Panc1 (cell line): ENCODE results near the gene KLF11. TPM values are rescaled to one million over a fixed set of nuclear protein-coding genes. Genes with fewer than 3 reads are reported as not detected.
A peak's percentile ranks its signal among the peaks of the same experiment; 100 is the strongest.

Experiments
- ATAC-seq: fragments of 200-7000 bp; cut with Tn5 transposase; 2 replicates; pipeline ENCODE4 v1.9.1; 2020; ENCODE audit warnings: mild to moderate bottlenecking, moderate library complexity
- BruUV-seq: library from RNA; stranded (reverse); fragments of 400-500 nt; replicated peaks from 2 replicates; lab custom pipeline; 2021; lab: Mats Ljungman, UMichigan
- CTCF ChIA-PET: fragments of 300-600 bp; sonication (Branson Sonifier 250); formaldehyde crosslinking; loops from one replicate; lab custom pipeline; 2022; ENCODE audit warnings: antibody characterized with exemption; lab: Charles Lee
- POLR2A ChIA-PET: fragments of 300-600 bp; sonication (Branson Sonifier 250); formaldehyde crosslinking; loops from one replicate; lab custom pipeline; 2022; ENCODE audit warnings: antibody characterized with exemption; lab: Charles Lee
- DNase-seq: peaks from one replicate; pipeline ENCODE4 v3.0.0-alpha.2; 2010; ENCODE audit warnings: low read depth, low spot score
- H3K27ac ChIP-seq: 2 replicates; pipeline ENCODE4 v1.5.1; 2011; ENCODE audit warnings: mild to moderate bottlenecking, low read length, inconsistent platforms
- H3K27me3 ChIP-seq: fragments of 200-500 bp; sonication (Bioruptor generic); 2 replicates; pipeline ENCODE4 v1.6.0; 2014; ENCODE audit warnings: low read length, inconsistent platforms; ENCODE audit not compliant: control insufficient read depth, insufficient read depth
- H3K36me3 ChIP-seq: fragments of 200-500 bp; sonication (Bioruptor generic); 2 replicates; pipeline ENCODE4 v1.5.1; 2014; ENCODE audit warnings: inconsistent platforms, mild to moderate bottlenecking, low read length, moderate library complexity; ENCODE audit not compliant: control insufficient read depth, insufficient read depth
- H3K4me1 ChIP-seq: 2 replicates; pipeline ENCODE4 v1.5.1; 2011; ENCODE audit warnings: inconsistent platforms, mild to moderate bottlenecking, low read length, moderate library complexity; ENCODE audit not compliant: control insufficient read depth, insufficient read depth
- H3K4me3 ChIP-seq, 2 experiments: 2 replicates each; pipeline ENCODE4 v1.5.1; 2011 to 2012; ENCODE audit warnings: low read depth in 2 of 2, low read length in 2 of 2, mild to moderate bottlenecking in 2 of 2, inconsistent platforms in 1 of 2, moderate library complexity in 1 of 2
- H3K9me3 ChIP-seq: fragments of 200-500 bp; sonication (Bioruptor generic); 2 replicates; pipeline ENCODE4 v1.5.1; 2014; ENCODE audit warnings: low read depth, mild to moderate bottlenecking, inconsistent platforms, low read length, moderate library complexity; ENCODE audit not compliant: control insufficient read depth, insufficient read depth
- POLR2AphosphoS5 ChIP-seq: IDR thresholded peaks from 2 replicates; pipeline ENCODE4 v1.6.1; 2012; ENCODE audit warnings: mild to moderate bottlenecking, low read depth, low read length, moderate library complexity
- SIN3A ChIP-seq: IDR thresholded peaks from 2 replicates; pipeline ENCODE4 v1.6.1; 2012; ENCODE audit warnings: low read depth, mild to moderate bottlenecking, low read length, moderate library complexity, borderline replicate concordance; ENCODE audit not compliant: insufficient read depth
- TCF7L2 ChIP-seq: IDR thresholded peaks from 2 replicates; pipeline ENCODE4 v1.6.1; 2011; ENCODE audit warnings: mild to moderate bottlenecking, low read depth, low read length, inconsistent platforms
- in situ Hi-C: cut with HindIII; loops from 2 replicates; pipeline ENCODE4 v1.10.0; 2016; ENCODE audit warnings: low sequenced_read_pairs, low pct_unique_long_range_greater_than_20kb
- intact Hi-C: fragments of 100-400 bp; cut with micrococcal nuclease; formaldehyde crosslinking; loops from one replicate; pipeline ENCODE4 v1.10.0; 2022; ENCODE audit not compliant: unreplicated experiment
- total RNA-seq: library from RNA; stranded (reverse); gene quantifications from one replicate; pipeline ENCODE4 v1.2.1, GENCODE V29; 2021; ENCODE audit not compliant: unreplicated experiment
- TF ChIP-seq, protein P1 (sequence below), 2 experiments: IDR thresholded peaks; 2 replicates each; pipeline ENCODE4 v1.6.1; 2011 to 2012; ENCODE audit warnings: low read depth in 2 of 2, control low read depth in 1 of 2, low read length in 1 of 2, mild to moderate bottlenecking in 1 of 2, moderate library complexity in 1 of 2; ENCODE audit not compliant: insufficient read depth in 1 of 2
- TF ChIP-seq, protein P2 (sequence below): fragments of 450-650 bp; IDR thresholded peaks from 2 replicates; pipeline ENCODE4 v1.5.1; 2017; ENCODE audit warnings: mild to moderate bottlenecking

Gene KLF11
- total RNA-seq, 1 experiment from 2014 or later, result 23.7 TPM

DNA sequence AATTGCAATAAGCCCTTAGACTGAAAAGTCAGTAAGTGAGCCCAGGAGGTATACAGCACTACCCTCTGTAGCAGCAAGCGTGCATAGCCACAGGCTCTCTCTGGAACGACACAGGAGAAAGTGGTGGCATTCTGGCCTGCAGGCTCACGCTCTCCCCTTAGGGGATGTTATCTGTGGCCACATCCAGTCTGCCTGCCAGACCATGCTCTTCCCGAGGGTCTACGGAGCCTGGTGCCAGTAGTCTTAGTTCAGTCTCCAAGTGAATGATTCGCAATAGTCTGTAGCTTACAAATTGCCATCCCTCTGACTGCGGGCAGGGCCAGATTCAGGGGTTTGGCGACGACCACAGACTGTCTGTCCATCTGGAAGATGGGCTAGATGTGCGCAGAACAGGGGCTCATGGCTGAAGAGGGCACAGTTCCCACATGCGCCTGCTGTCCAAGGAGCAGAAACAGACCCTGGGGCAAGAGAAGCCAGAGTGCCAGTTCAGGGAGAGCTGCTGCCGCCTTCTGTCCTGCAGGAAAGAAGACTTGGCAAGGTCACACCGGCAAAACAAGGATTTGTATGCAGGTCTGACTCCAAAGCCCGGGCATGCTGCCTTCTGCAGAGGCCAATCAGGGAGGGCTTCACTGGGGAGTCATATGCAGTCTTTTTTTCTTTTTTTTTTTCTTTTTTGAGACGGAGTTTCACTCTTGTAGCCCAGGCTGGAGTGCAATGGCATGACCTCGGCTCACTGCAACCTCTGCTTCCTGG is 3.5 kb upstream of the KLF11 start:
- Histone ChIP-seq H3K4me1 (peaks cover 18% of the 10 kb centered on the region), H3K27ac (no peak overlapping the region), H3K36me3 (no peaks in the 10 kb centered on the region), H3K9me3 (no peaks in the 10 kb centered on the region), H3K27me3 (no peaks in the 10 kb centered on the region), H3K4me3 (no peak overlapping the region)
- ChIA-PET POLR2A (interaction anchor here (0.6 kb wide), 1 partner anchor 461 kb away, joined by 3 read pairs; no protein-coding TSS in a partner anchor), CTCF (interaction anchor here (0.7 kb wide), 2 partner anchors 210 to 366 kb away, joined by 8 read pairs; no protein-coding TSS in a partner anchor)
- intact Hi-C loops (no loop called here), in situ Hi-C loops (no loop called here)
- DNase-seq (no peak), ATAC-seq (no peak)
- BruUV-seq, result no TSS peak
- TF ChIP-seq SIN3A (no peak), POLR2AphosphoS5 (no peak), TCF7L2 (no peak)
- TF ChIP-seq, protein P1, sequence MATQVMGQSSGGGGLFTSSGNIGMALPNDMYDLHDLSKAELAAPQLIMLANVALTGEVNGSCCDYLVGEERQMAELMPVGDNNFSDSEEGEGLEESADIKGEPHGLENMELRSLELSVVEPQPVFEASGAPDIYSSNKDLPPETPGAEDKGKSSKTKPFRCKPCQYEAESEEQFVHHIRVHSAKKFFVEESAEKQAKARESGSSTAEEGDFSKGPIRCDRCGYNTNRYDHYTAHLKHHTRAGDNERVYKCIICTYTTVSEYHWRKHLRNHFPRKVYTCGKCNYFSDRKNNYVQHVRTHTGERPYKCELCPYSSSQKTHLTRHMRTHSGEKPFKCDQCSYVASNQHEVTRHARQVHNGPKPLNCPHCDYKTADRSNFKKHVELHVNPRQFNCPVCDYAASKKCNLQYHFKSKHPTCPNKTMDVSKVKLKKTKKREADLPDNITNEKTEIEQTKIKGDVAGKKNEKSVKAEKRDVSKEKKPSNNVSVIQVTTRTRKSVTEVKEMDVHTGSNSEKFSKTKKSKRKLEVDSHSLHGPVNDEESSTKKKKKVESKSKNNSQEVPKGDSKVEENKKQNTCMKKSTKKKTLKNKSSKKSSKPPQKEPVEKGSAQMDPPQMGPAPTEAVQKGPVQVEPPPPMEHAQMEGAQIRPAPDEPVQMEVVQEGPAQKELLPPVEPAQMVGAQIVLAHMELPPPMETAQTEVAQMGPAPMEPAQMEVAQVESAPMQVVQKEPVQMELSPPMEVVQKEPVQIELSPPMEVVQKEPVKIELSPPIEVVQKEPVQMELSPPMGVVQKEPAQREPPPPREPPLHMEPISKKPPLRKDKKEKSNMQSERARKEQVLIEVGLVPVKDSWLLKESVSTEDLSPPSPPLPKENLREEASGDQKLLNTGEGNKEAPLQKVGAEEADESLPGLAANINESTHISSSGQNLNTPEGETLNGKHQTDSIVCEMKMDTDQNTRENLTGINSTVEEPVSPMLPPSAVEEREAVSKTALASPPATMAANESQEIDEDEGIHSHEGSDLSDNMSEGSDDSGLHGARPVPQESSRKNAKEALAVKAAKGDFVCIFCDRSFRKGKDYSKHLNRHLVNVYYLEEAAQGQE (IDR thresholded peaks at IDR 0.05; ENCODE audit: insufficient read depth in 1 of 2, low read depth in 2 of 2, low read length in 1 of 2), result no peak
- TF ChIP-seq, protein P2, sequence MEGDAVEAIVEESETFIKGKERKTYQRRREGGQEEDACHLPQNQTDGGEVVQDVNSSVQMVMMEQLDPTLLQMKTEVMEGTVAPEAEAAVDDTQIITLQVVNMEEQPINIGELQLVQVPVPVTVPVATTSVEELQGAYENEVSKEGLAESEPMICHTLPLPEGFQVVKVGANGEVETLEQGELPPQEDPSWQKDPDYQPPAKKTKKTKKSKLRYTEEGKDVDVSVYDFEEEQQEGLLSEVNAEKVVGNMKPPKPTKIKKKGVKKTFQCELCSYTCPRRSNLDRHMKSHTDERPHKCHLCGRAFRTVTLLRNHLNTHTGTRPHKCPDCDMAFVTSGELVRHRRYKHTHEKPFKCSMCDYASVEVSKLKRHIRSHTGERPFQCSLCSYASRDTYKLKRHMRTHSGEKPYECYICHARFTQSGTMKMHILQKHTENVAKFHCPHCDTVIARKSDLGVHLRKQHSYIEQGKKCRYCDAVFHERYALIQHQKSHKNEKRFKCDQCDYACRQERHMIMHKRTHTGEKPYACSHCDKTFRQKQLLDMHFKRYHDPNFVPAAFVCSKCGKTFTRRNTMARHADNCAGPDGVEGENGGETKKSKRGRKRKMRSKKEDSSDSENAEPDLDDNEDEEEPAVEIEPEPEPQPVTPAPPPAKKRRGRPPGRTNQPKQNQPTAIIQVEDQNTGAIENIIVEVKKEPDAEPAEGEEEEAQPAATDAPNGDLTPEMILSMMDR, result no peak

DNA sequence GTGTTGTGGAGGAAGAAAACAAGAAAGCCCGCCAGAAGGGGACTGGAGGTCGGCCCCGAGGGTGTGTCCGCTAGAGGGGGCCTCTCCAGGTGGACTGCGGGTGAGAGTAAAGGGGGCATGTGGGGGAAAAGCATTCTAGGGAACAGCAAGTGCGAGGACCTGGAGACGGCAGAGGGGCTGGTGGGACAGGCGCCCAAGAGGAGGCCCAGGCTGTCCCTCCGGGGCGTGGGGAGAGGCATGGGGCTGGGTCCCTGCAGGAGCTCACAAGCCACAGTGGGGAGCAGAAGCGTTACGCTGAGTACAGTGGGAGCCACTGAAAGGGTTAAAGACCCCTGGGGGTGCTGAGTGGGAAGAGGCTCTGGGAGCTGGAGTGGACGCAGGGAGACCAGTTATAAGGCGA is 1.6 kb upstream of the KLF11 start:
- DNase-seq (no peak), ATAC-seq (no peak)
- Histone ChIP-seq H3K36me3 (no peaks in the 10 kb centered on the region), H3K9me3 (no peaks in the 10 kb centered on the region), H3K27me3 (no peaks in the 10 kb centered on the region), H3K4me3 (no peak overlapping the region), H3K27ac (peak overlapping the region; percentile 84), H3K4me1 (peaks cover 10% of the 10 kb centered on the region)
- TF ChIP-seq, protein P2, result no peak
- TF ChIP-seq POLR2AphosphoS5, result no peak
- TF ChIP-seq, protein P1 (IDR thresholded peaks at IDR 0.05; ENCODE audit: insufficient read depth in 1 of 2, low read depth in 2 of 2, low read length in 1 of 2), result no peak
- no peak for TF ChIP-seq TCF7L2
- TF ChIP-seq SIN3A, result no peak
- BruUV-seq, result no TSS peak
- POLR2A ChIA-PET, result no interaction called here
- CTCF ChIA-PET, result interaction anchor here (0.6 to 1.4 kb wide), 2 partner anchors 57 to 239 kb away, joined by 3 to 6 read pairs; no protein-coding TSS in a partner anchor
- intact Hi-C loops (no loop called here), in situ Hi-C loops (no loop called here)
